CD4-positive, alpha-beta T cell treated with Interleukin-17A for 4 hours (primary cell): ENCODE measurements around the gene ATP4B.

ENCODE experiments used
- DNase-seq: peaks from one replicate; pipeline ENCODE4 v3.0.0-alpha.2; 2020; ENCODE audit warnings: mixed read lengths

ATP4B gene

DNA sequence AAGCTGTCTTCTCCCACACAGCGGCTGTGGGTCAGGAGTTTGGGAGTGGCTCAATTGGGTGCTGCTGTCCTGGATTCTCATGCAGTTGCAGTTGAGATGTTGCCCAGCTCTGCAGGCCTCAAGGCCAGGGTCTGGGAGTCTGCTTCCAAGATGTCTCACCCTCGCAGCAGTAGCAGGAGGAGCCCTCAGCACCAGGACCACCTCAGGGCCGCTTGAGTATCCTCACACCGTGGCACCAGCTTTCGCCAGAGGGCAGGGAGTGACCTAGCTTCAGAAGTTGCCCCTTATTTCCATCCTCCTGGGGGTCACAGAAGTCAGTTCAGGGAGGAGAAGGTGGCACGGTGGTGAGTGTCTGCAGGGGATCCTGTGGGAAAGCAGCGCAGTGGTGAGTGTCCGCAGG lies 52.5 kb downstream of the ATP4B start:
- DNase-seq, result no peak

GRCh38 chr13:113604186-113604585 lies 53.8 kb downstream of the ATP4B start:
- DNase-seq, result no peak

DNA sequence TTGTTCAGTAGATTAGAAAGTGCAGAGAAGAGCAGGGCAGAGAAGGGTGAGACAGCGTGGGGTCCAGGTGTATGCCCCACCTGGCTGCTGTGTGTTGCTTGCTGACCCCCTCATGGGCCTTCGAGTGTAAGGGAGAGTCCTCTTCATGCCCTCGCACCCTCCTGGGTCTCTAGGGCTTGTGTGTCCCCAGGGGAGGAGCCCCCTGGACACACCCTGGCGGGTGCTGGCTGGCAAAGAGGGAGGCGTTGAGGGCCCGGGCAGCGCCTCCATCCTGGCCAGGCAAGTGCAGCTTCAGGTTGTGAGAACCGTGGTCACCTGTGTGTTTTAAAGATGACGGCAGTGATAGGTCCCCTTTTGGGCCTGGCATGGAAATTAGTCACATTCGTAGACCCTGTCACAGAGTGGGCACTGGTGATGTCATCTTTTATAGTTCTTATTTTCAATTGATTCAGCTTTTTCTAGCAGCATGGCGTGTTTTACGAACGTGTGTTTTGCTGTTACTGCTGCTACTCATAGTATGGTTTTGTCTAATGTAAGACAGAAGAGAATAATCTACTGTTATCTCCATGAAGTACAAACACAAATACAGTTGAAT lies 54.8 kb downstream of the ATP4B start:
- no peak for DNase-seq

DNA sequence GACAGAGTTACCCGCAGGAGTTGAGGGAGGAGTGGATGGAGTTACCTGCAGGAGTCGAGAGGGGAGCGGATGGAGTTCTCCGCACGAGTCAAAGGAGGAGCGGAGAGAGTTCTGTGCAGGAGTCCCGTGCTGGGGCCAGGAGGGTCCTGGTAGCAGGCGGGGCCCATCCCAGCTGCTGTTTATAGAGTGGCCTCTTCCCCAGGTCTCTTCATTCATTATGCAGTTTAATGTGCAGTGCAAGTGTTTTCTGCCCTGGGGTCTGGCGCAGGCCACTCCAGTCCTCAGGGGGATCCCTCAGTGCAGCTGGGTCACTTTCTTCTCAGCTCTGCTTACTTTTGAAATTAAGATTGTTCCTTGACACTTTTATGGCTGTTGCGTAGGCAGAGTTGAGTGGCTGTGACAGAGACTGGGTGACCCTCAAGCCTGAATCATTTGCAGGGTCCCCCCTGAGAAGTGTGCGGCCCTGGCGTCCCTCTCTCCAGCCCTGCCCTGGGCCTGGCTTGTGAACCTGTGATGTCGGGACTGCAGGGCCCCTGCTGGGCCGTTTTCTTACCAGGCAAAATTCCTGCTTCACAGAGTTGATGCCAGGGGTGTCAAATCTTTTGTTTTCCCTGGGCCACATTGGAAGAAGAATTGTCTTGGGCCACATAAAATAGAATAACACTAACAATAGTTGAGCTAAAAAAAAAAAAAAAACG lies 55.6 kb downstream of the ATP4B start:
- DNase-seq, result no peak

DNA sequence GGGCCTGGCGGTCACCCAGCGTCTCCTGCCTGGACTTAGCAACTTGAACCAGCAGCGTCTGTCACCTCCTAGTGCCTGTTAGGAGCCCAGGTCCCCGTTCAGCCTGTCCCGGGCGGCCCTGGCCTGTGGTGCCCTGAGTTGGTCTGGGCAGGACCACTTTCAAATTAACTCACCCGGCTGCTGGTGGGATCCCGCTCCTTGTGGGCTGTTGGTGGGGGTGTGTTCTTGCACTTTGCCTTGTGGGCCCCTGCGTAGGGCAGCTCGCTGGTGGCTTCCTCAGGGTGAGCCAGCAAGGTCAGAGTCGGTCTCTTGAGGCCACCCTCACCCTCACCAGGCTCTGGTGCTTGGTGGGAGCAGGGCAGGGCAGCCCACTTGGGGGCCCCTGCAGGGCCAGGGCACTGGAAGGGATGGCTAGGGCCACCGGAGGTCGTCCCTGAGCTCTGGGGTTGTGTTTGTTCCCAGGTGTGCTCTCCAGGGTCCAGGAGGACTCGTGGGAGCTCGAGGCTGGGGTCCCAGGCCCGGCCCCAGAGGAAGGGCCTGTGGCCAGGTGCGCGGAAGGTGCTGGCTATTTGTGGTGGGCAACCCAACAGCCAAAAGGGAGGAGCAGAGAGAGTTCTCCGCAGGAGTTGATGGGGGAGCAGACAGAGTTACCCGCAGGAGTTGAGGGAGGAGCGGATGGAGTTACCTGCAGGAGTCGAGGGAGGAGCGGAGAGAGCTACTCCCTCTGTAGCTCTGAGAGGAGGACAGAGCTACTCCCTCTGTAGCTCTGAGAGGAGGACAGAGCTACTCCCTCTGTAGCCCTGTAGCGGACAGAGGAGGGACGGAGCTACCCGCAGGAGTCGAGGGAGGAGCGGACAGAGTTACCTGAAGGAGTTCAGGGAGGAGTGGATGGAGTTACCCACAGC lies 56.6 kb downstream of the ATP4B start:
- no peak for DNase-seq

DNA sequence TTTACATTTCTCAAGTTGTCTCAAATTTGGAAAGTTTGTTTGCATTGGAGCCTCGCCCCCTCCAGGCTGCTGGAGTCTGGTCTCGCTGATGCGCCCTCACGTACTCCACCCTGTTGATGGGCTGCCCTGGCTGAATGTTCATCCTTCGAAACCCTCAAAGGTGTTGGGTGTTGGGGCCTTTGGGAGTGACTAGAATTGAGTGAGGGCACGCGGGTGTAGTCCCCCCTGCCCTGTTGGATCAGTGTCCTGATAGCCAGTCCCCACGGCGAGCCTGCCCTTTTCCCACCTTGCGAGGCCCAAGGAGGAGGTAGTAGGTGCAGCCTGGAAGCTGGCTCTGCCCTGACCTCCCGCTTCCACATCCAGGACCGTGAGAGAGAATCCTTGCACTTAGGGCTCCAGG lies 58.6 kb downstream of the ATP4B start:
- no peak for DNase-seq
